Measurements from ENCODE around the gene ASAH2. TPM values are rescaled to one million over a fixed set of nuclear protein-coding genes. Genes with fewer than 3 reads are reported as not detected.
"Not testable (repeated sequence)": the region's sequence is repeated elsewhere in the genome, so short reads cannot be mapped to it uniquely, and the experiment has no call there.

ASAH2 gene
- total RNA-seq, 4 donors from 2014 or later = 0.83 to 52.2 (median 5.7) TPM

DNA sequence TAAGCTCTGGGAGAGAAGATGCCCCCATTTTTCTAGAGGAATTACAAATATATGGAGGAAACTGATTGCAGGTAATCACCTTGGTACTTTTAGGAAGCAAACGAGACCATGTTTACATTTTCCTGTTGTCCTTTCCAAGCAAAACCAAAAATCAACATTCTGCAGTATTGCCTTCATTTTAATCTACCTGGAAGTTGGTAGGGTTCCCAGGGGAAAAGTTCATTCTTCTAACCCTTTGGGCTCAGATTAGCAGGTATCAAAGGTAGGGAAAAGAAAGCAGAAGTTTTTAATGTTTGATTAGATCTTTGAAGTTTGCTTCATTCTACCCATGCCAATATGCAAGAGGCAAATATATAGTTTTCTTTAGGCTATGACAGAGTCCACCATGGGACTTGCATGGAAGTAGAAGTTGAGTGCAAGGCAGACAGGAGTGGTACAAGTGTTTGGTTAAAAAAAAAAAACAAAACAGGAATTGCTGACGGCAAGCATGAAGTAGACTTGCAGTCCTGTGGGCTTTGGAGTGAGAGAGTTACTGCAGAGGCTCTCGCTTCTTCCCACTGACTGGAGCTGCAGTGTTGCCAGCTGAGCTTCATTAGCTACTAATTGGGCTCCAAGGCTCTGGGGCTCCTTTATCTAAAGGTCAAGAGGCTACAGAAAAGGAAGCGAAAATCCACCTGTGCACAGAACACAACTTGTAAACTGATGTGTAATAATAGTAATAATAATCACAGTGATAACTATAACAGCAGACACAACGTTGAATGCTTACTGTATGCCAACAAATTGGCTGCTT is 28.9 kb upstream of the ASAH2 start:
- TF ChIP-seq, protein P1, sequence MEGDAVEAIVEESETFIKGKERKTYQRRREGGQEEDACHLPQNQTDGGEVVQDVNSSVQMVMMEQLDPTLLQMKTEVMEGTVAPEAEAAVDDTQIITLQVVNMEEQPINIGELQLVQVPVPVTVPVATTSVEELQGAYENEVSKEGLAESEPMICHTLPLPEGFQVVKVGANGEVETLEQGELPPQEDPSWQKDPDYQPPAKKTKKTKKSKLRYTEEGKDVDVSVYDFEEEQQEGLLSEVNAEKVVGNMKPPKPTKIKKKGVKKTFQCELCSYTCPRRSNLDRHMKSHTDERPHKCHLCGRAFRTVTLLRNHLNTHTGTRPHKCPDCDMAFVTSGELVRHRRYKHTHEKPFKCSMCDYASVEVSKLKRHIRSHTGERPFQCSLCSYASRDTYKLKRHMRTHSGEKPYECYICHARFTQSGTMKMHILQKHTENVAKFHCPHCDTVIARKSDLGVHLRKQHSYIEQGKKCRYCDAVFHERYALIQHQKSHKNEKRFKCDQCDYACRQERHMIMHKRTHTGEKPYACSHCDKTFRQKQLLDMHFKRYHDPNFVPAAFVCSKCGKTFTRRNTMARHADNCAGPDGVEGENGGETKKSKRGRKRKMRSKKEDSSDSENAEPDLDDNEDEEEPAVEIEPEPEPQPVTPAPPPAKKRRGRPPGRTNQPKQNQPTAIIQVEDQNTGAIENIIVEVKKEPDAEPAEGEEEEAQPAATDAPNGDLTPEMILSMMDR (IDR thresholded peaks at IDR 0.05) = no peak
- no peak for TF ChIP-seq POLR2A (IDR thresholded peaks at IDR 0.05)
- H3K9me3 ChIP-seq = no peaks in the 10 kb centered on the region
- H3K4me1 ChIP-seq = no peaks in the 10 kb centered on the region
- DNase-seq = no peak
- no peak overlapping the region for H3K27ac ChIP-seq
- H3K36me3 ChIP-seq = no peaks in the 10 kb centered on the region
- no peaks in the 10 kb centered on the region for H3K27me3 ChIP-seq
- no peak overlapping the region for H3K4me3 ChIP-seq

DNA sequence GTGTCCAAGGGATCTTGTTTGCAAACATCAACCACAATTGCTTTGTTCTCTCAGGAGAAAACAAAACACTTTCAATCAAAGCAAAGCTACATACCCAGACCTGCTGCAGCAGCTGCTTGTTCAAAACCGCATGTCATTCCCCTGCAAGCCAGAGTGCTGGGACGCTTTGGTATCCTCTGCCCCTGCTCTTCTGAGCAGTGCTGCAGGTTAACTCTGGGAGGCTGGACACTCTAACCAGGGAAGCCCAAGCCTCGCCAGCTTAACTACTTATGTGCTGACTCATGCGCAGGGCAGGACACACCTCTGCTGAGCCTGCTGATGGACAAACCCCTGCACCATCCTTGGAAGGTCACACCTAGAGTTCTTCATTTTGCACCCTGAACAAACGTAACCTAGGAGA is 28.2 kb upstream of the ASAH2 start:
- TF ChIP-seq, protein P1 (IDR thresholded peaks at IDR 0.05) = no peak
- no peak for TF ChIP-seq POLR2A (IDR thresholded peaks at IDR 0.05)
- no peak for DNase-seq
- H3K36me3 ChIP-seq = no peaks in the 10 kb centered on the region

DNA sequence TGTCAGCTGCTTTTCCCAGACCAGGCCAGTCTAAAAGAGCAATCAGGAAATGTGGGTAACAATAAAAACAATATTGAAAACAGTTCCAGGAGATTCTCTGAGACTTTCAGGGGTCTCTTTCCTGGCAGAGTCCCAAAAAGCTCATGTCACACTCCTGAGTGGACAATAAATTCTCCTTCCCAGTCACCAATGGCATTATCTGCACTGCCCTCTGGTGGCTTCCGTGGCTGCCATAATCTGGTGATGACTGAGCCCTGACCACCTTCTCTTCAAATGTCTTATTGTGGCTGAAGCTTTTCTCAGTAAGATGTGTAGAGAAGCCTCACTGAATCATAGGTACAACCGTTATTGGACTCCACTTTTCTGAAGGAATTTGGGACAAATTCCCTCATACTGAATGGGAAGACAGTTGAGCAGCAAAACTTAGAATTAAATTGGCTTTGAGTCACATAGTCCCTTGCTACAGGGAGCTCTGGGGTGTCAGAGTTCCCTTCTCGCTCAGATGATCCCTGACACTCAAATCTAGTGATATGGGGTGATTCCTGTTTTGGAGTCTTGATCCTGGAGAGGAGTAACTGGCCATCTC is 24.4 kb upstream of the ASAH2 start:
- DNase-seq = peak; percentile 43 to 82 (median 68)
- H3K4me3 ChIP-seq = no peak overlapping the region
- H3K4me1 ChIP-seq = no peaks in the 10 kb centered on the region
- H3K27ac ChIP-seq = no peak overlapping the region
- H3K9me3 ChIP-seq = no peaks in the 10 kb centered on the region
- no peaks in the 10 kb centered on the region for H3K36me3 ChIP-seq
- no peaks in the 10 kb centered on the region for H3K27me3 ChIP-seq
- no peak for TF ChIP-seq POLR2A (IDR thresholded peaks at IDR 0.05)
- TF ChIP-seq, protein P1 (IDR thresholded peaks at IDR 0.05) = peak; percentile 10 to 75 (median 59)

More for the DNA sequence above, 28.2 kb upstream of the ASAH2 start:
- no peaks in the 10 kb centered on the region for H3K4me1 ChIP-seq
- H3K27ac ChIP-seq = no peak overlapping the region
- no peaks in the 10 kb centered on the region for H3K9me3 ChIP-seq
- H3K27me3 ChIP-seq = no peaks in the 10 kb centered on the region
- H3K4me3 ChIP-seq = no peak overlapping the region

DNA sequence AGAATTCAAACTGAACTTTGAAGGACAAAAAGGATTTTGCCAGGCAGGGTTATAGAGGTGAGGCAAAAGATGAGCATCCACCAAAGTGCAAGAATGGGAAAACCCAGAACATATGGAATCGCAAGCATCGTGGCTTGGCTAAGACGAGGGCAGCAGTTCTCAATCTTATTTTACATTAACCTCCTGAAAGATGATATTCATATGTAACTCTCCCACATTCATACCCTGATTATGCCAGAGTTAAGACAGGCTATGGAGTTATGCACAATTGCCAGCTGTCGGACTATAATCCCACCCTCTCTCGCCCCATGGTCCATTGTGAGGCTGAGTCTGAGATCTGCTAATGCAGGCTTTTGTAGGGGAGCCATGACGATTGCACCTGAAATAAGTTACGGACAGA is 21.2 kb upstream of the ASAH2 start:
- Histone ChIP-seq H3K4me1 (no peaks in the 10 kb centered on the region), H3K9me3 (no peaks in the 10 kb centered on the region), H3K36me3 (no peaks in the 10 kb centered on the region), H3K27ac (no peak overlapping the region), H3K27me3 (no peaks in the 10 kb centered on the region), H3K4me3 (no peak overlapping the region)
- DNase-seq = no peak
- no peak for TF ChIP-seq POLR2A (IDR thresholded peaks at IDR 0.05)
- TF ChIP-seq, protein P1 (IDR thresholded peaks at IDR 0.05) = no peak

DNA sequence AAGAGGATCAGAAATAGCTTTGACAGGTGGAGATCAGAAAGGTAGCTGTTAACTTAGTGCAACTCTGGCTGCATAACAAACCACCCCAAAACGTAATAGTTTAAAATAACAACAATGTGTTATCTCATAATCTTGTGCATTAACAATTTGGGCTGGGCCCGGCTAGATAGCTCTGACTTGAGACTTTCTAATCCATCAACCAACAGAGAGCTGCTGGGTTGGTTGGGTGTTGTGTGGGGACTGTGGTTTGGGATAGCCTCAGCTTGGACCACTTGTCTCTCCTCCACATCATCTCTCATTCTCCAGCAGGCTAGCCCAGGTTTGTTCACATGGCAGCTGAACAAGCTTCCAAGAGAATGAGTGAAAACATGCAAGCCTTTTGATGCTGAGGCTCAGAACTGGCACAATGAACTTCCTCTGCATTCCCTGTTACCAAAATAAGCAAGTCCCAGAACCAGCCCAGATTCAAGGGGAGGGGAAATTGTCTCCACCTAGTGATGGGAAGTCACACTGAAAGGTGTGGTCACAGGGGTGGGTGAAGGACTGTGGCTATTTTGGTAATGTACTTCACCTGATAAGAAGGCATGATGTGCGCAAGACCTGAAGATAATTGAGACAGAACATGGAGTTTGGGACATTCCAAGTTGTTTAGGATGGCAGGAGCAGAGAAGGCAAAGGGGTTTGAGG is 20.4 kb upstream of the ASAH2 start:
- Histone ChIP-seq H3K27me3 (no peaks in the 10 kb centered on the region), H3K36me3 (no peaks in the 10 kb centered on the region), H3K27ac (no peak overlapping the region), H3K4me3 (no peak overlapping the region), H3K9me3 (no peaks in the 10 kb centered on the region), H3K4me1 (no peaks in the 10 kb centered on the region)
- TF ChIP-seq POLR2A (IDR thresholded peaks at IDR 0.05) = no peak
- TF ChIP-seq, protein P1 (IDR thresholded peaks at IDR 0.05) = no peak
- no peak for DNase-seq

DNA sequence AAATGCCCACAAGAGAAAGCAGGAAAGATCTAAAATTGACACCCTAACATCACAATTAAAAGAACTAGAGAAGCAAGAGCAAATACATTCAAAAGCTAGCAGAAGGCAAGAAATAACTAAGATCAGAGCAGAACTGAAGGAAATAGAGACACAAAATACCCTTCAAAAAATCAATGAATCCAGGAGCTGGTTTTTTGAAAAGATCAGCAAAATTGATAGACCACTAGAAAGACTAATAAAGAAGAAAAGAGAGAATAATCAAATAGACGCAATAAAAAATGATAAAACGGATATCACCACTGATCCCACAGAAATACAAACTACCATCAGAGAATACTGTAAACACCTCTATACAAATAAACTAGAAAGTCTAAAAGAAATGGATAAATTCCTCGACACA is 16.6 kb upstream of the ASAH2 start:
- H3K36me3 ChIP-seq, H3K27me3 ChIP-seq, H3K9me3 ChIP-seq, DNase-seq, H3K27ac ChIP-seq, H3K4me3 ChIP-seq, H3K4me1 ChIP-seq: not testable (repeated sequence)

DNA sequence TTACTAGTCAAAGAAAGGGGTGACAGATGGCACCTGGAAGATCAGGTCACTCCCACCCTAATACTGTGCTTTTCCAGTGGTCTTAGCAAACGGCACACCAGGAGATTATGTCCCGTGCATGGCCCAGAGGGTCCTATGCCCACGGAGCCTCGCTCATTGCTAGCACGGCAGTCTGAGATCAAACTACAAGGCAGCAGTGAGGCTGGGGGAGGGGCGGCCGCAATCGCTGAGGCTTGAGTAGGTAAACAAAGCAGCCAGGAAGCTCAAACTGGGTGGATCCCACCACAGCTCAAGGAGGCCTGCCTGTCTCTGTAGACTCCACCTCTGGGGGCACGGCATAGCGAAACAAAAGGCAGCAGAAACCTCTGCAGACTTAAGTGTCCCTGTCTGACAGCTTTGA is 11.3 kb upstream of the ASAH2 start:
- not testable (repeated sequence) for H3K27me3 ChIP-seq, H3K27ac ChIP-seq, H3K36me3 ChIP-seq, H3K4me1 ChIP-seq, H3K9me3 ChIP-seq, H3K4me3 ChIP-seq
- DNase-seq = peak; percentile 48 to 53 (median 50)

Data from Peyer's patch (tissue), 4 donors.